ENCODE measurements around the gene LRP1B.

LRP1B gene

DNA sequence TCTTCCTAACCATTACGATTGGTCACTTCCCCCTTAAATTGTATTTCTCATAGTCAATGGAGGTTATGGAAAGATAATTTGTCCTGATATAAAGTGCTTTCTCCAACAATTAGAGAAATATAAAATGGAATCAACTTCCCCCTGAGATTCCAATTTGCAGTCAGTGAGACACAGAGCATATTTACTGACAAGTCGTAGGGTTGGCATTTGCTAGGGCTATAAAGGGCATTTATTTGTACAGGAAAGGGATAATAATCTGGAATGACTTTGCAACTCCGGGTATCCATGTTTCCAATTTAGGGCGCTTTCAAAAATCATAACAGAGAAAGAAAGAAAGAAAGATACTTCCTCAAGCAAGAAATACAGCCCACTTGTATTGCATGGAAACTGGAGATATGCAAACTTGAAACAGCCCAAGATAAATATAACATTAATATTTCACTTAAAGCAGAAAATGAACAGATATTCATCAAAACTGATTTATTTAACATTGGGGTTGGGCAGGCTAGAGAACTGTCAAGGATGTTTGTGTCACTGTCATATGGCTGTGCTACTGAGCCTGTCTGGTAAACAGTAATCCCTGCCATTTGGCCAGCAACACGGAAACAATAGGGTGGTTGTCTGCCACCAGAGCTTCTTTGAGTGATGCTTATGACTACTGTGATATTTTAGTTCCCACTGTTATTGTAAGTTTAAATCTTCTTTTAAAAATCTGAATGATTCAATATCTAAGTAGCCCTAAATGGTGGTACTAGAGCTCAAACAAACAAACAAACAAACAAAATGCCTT lies 621.8 kb downstream of the LRP1B start:
- Histone ChIP-seq H4K5ac (ENCODE audit: low read length) (no peak overlapping the region), H4K8ac (ENCODE audit: low read depth, low read length) (no peak overlapping the region), H2BK5ac (ENCODE audit: low read length) (no peak overlapping the region), H3K9ac (ENCODE audit: low read length) (no peak overlapping the region), H3K56ac (ENCODE audit: low read length) (no peak overlapping the region), H3K79me1 (ENCODE audit: low read length) (no peaks in the 10 kb centered on the region), H3K79me2 (ENCODE audit: control insufficient read depth, insufficient read depth, low read length) (no peaks in the 10 kb centered on the region), H3K27me3 (ENCODE audit: insufficient read depth, low read length, poor library complexity) (no peaks in the 10 kb centered on the region), H3K4me3 (ENCODE audit: low read length) (no peak overlapping the region), H3K18ac (ENCODE audit: low read length) (no peak overlapping the region), H3K4me1 (ENCODE audit: control insufficient read depth, low read depth, low read length) (no peaks in the 10 kb centered on the region), H2AK5ac (ENCODE audit: low read length) (no peak overlapping the region), H2BK15ac (replicated peaks; ENCODE audit: low read depth) (no peak overlapping the region), H2BK120ac (ENCODE audit: low read depth, low read length) (no peak overlapping the region), H3K23ac (ENCODE audit: low read length) (no peak overlapping the region), H3K4me2 (ENCODE audit: low read length) (no peak overlapping the region), H3K4ac (ENCODE audit: low read depth, low read length) (no peak overlapping the region), H3K36me3 (ENCODE audit: control insufficient read depth, insufficient read depth, low read length) (no peaks in the 10 kb centered on the region), H3K27ac (ENCODE audit: low read depth, low read length) (no peak overlapping the region)
- DNase-seq = no peak
- no CpG with 5 or more reads among the region's 5 CpGs for WGBS (ENCODE audit: extremely low coverage, insufficient coverage, low lambda C conversion rate)

DNA sequence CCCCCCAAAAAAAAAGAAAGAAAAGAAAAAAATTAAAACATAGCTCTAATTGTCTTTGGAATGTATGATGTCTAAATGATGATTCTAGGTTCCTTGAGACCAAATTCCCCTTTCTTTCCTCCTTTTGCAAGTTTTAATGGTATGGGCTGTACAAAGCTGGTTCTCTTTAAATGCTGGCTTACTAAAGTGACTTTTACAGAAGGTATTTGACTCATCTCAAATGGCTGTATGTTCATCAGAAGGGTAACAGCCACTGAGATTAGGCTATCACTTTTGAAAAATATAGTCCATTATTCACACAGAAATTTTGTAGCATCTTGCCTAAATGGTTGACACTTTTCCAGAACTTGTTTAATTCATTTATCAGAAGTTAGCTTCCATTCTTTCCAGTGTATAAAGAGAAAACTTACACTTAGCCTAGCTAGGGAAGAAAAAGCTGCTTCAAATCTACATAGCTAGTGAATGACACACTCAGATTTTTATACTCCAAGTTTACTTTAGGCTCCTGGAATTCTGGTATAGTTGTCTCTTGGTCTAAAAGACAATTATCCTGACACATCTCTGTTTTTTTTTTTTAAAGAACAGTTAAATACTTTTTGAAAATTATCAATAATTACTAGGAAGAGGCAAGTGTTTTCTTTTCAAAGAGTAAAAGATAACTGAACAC lies 622.6 kb downstream of the LRP1B start:
- Histone ChIP-seq H2AK5ac (ENCODE audit: low read length) (no peak overlapping the region), H3K4me3 (ENCODE audit: low read length) (no peak overlapping the region), H3K4me1 (ENCODE audit: control insufficient read depth, low read depth, low read length) (no peaks in the 10 kb centered on the region), H2BK120ac (ENCODE audit: low read depth, low read length) (no peak overlapping the region), H3K79me1 (ENCODE audit: low read length) (no peaks in the 10 kb centered on the region), H2BK5ac (ENCODE audit: low read length) (no peak overlapping the region), H3K36me3 (ENCODE audit: control insufficient read depth, insufficient read depth, low read length) (no peaks in the 10 kb centered on the region), H4K8ac (ENCODE audit: low read depth, low read length) (no peak overlapping the region), H3K9ac (ENCODE audit: low read length) (no peak overlapping the region), H3K79me2 (ENCODE audit: control insufficient read depth, insufficient read depth, low read length) (no peaks in the 10 kb centered on the region), H3K23ac (ENCODE audit: low read length) (no peak overlapping the region), H3K4me2 (ENCODE audit: low read length) (no peak overlapping the region), H3K18ac (ENCODE audit: low read length) (no peak overlapping the region), H3K27me3 (ENCODE audit: insufficient read depth, low read length, poor library complexity) (no peaks in the 10 kb centered on the region), H2BK15ac (replicated peaks; ENCODE audit: low read depth) (no peak overlapping the region), H4K5ac (ENCODE audit: low read length) (no peak overlapping the region), H3K4ac (ENCODE audit: low read depth, low read length) (no peak overlapping the region), H3K56ac (ENCODE audit: low read length) (no peak overlapping the region), H3K27ac (ENCODE audit: low read depth, low read length) (no peak overlapping the region)
- no peak for DNase-seq

DNA sequence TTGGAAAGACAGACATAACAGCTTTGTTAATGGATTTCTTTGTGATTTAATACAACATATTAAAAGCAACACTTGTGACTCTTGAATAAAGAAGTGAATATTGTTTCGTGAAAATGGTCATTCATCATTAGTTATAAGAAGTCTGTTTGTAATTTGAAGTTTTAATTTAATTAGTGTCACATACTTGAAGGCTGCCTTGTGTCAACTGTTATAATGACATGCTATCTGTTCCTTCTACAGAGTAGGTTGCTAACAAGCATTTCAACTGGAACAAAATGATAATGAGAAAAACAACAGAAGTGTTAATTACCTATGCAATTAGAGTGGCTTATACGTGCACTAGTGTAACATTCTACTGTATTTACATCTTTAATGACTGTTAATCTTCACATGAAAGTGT lies 624.7 kb downstream of the LRP1B start:
- H3K56ac ChIP-seq (ENCODE audit: low read length) = no peak overlapping the region
- no peak overlapping the region for H4K5ac ChIP-seq (ENCODE audit: low read length)
- H3K9ac ChIP-seq (ENCODE audit: low read length) = no peak overlapping the region
- no peak overlapping the region for H3K18ac ChIP-seq (ENCODE audit: low read length)
- no peak overlapping the region for H3K4me3 ChIP-seq (ENCODE audit: low read length)
- H2BK15ac ChIP-seq (replicated peaks; ENCODE audit: low read depth) = no peak overlapping the region
- no peak overlapping the region for H2BK5ac ChIP-seq (ENCODE audit: low read length)
- H3K79me1 ChIP-seq (ENCODE audit: low read length) = no peaks in the 10 kb centered on the region
- WGBS (ENCODE audit: extremely low coverage, insufficient coverage, low lambda C conversion rate) = 100% methylated on average over 1 of the region's 2 CpGs
- H4K8ac ChIP-seq (ENCODE audit: low read depth, low read length) = no peak overlapping the region
- no peak overlapping the region for H3K27ac ChIP-seq (ENCODE audit: low read depth, low read length)
- H3K36me3 ChIP-seq (ENCODE audit: control insufficient read depth, insufficient read depth, low read length) = no peaks in the 10 kb centered on the region
- no peak overlapping the region for H2AK5ac ChIP-seq (ENCODE audit: low read length)
- DNase-seq = peak; percentile 4
- no peaks in the 10 kb centered on the region for H3K4me1 ChIP-seq (ENCODE audit: control insufficient read depth, low read depth, low read length)
- H3K4ac ChIP-seq (ENCODE audit: low read depth, low read length) = no peak overlapping the region
- no peak overlapping the region for H3K23ac ChIP-seq (ENCODE audit: low read length)
- no peaks in the 10 kb centered on the region for H3K79me2 ChIP-seq (ENCODE audit: control insufficient read depth, insufficient read depth, low read length)
- H3K27me3 ChIP-seq (ENCODE audit: insufficient read depth, low read length, poor library complexity) = no peaks in the 10 kb centered on the region
- H2BK120ac ChIP-seq (ENCODE audit: low read depth, low read length) = no peak overlapping the region
- H3K4me2 ChIP-seq (ENCODE audit: low read length) = no peak overlapping the region

DNA sequence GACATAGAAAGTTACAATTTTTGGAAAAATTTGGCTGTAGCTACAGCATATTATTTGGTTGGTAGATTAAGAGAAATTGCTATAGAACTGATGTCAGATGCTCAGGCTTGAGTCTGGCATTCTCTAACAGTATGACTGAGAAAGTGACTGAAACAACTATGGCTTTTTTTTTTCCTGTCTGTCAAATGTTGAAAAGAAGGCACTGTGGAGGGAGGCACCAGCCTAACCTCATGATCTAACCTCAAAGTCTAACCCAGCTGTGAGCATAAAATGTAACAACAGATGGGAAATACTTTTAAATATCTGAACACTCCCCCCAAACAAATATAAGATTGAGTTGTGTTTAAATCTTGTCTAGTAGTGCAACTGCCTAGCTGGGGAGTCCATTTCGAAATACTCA lies 629.1 kb downstream of the LRP1B start:
- Histone ChIP-seq H2BK5ac (ENCODE audit: low read length) (no peak overlapping the region), H3K4me1 (ENCODE audit: control insufficient read depth, low read depth, low read length) (no peaks in the 10 kb centered on the region), H4K5ac (ENCODE audit: low read length) (no peak overlapping the region), H2BK120ac (ENCODE audit: low read depth, low read length) (no peak overlapping the region), H3K27ac (ENCODE audit: low read depth, low read length) (no peak overlapping the region), H3K27me3 (ENCODE audit: insufficient read depth, low read length, poor library complexity) (no peaks in the 10 kb centered on the region), H3K9ac (ENCODE audit: low read length) (no peak overlapping the region), H3K56ac (ENCODE audit: low read length) (no peak overlapping the region), H2AK5ac (ENCODE audit: low read length) (no peak overlapping the region), H3K79me2 (ENCODE audit: control insufficient read depth, insufficient read depth, low read length) (no peaks in the 10 kb centered on the region), H4K8ac (ENCODE audit: low read depth, low read length) (no peak overlapping the region), H3K4ac (ENCODE audit: low read depth, low read length) (no peak overlapping the region), H3K36me3 (ENCODE audit: control insufficient read depth, insufficient read depth, low read length) (no peaks in the 10 kb centered on the region), H3K18ac (ENCODE audit: low read length) (no peak overlapping the region), H3K79me1 (ENCODE audit: low read length) (no peaks in the 10 kb centered on the region), H2BK15ac (replicated peaks; ENCODE audit: low read depth) (no peak overlapping the region), H3K23ac (ENCODE audit: low read length) (no peak overlapping the region), H3K4me2 (ENCODE audit: low read length) (no peak overlapping the region), H3K4me3 (ENCODE audit: low read length) (no peak overlapping the region)
- no peak for DNase-seq
- WGBS (ENCODE audit: extremely low coverage, insufficient coverage, low lambda C conversion rate) = no CpG with 5 or more reads among the region's 1 CpG

DNA sequence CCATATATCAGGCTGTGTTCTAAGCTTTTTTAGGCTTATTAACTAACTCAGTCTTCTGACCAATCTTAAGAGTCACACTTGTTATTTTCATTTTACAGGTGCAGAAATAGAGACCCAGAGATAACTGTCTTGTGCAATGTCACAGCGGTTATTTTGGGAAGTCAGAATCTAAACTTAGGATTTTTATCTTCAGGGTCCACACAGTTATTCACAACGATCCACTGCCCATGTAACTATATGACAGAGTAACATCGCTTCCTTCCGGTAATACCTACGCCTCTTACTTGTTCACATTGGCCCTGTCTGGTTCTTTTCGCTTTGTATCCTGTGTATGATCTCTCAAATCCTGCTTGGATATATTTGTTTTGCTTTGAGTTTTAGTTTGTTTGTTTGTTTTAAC lies 631.7 kb downstream of the LRP1B start:
- no peak overlapping the region for H3K4me2 ChIP-seq (ENCODE audit: low read length)
- H4K8ac ChIP-seq (ENCODE audit: low read depth, low read length) = no peak overlapping the region
- H3K4me3 ChIP-seq (ENCODE audit: low read length) = no peak overlapping the region
- H3K4ac ChIP-seq (ENCODE audit: low read depth, low read length) = no peak overlapping the region
- no peak for DNase-seq
- H3K79me1 ChIP-seq (ENCODE audit: low read length) = no peaks in the 10 kb centered on the region
- H2BK5ac ChIP-seq (ENCODE audit: low read length) = no peak overlapping the region
- no peaks in the 10 kb centered on the region for H3K4me1 ChIP-seq (ENCODE audit: control insufficient read depth, low read depth, low read length)
- H2BK120ac ChIP-seq (ENCODE audit: low read depth, low read length) = no peak overlapping the region
- no peak overlapping the region for H2BK15ac ChIP-seq (replicated peaks; ENCODE audit: low read depth)
- no peak overlapping the region for H3K56ac ChIP-seq (ENCODE audit: low read length)
- H2AK5ac ChIP-seq (ENCODE audit: low read length) = no peak overlapping the region
- H3K9ac ChIP-seq (ENCODE audit: low read length) = no peak overlapping the region
- H3K18ac ChIP-seq (ENCODE audit: low read length) = no peak overlapping the region
- H3K36me3 ChIP-seq (ENCODE audit: control insufficient read depth, insufficient read depth, low read length) = no peaks in the 10 kb centered on the region
- WGBS (ENCODE audit: extremely low coverage, insufficient coverage, low lambda C conversion rate) = no CpG with 5 or more reads among the region's 6 CpGs
- no peak overlapping the region for H3K27ac ChIP-seq (ENCODE audit: low read depth, low read length)
- H3K79me2 ChIP-seq (ENCODE audit: control insufficient read depth, insufficient read depth, low read length) = no peaks in the 10 kb centered on the region
- no peak overlapping the region for H4K5ac ChIP-seq (ENCODE audit: low read length)
- H3K27me3 ChIP-seq (ENCODE audit: insufficient read depth, low read length, poor library complexity) = no peaks in the 10 kb centered on the region
- H3K23ac ChIP-seq (ENCODE audit: low read length) = no peak overlapping the region

DNA sequence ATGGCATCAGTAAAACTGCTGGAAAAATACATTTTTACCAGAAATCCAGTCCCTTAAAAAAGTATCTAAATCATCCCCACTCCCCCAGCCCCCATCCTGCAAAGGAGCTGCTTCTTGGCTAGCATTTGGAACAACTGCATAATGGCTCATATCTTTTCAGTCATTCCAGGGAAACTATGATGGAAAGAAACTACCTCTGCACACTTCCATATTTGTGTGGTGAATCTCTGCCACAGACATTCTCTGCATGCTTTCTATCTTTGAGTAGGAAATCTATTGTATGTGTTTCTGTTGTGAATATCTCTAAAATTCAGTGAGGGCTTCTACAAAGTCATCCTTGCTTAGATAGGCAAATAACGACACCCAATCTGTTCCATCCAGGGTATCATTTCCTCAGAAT lies 632.3 kb downstream of the LRP1B start:
- Histone ChIP-seq H2BK15ac (replicated peaks; ENCODE audit: low read depth) (no peak overlapping the region), H3K9ac (ENCODE audit: low read length) (no peak overlapping the region), H2BK5ac (ENCODE audit: low read length) (no peak overlapping the region), H3K79me1 (ENCODE audit: low read length) (no peaks in the 10 kb centered on the region), H2BK120ac (ENCODE audit: low read depth, low read length) (no peak overlapping the region), H3K36me3 (ENCODE audit: control insufficient read depth, insufficient read depth, low read length) (no peaks in the 10 kb centered on the region), H3K4ac (ENCODE audit: low read depth, low read length) (no peak overlapping the region), H2AK5ac (ENCODE audit: low read length) (no peak overlapping the region), H3K18ac (ENCODE audit: low read length) (no peak overlapping the region), H3K56ac (ENCODE audit: low read length) (no peak overlapping the region), H3K27ac (ENCODE audit: low read depth, low read length) (no peak overlapping the region), H3K4me3 (ENCODE audit: low read length) (no peak overlapping the region), H3K27me3 (ENCODE audit: insufficient read depth, low read length, poor library complexity) (no peaks in the 10 kb centered on the region), H3K4me2 (ENCODE audit: low read length) (no peak overlapping the region), H4K5ac (ENCODE audit: low read length) (no peak overlapping the region), H3K23ac (ENCODE audit: low read length) (no peak overlapping the region), H3K79me2 (ENCODE audit: control insufficient read depth, insufficient read depth, low read length) (no peaks in the 10 kb centered on the region), H3K4me1 (ENCODE audit: control insufficient read depth, low read depth, low read length) (no peaks in the 10 kb centered on the region), H4K8ac (ENCODE audit: low read depth, low read length) (no peak overlapping the region)
- no peak for DNase-seq
- no CpG with 5 or more reads among the region's 1 CpG for WGBS (ENCODE audit: extremely low coverage, insufficient coverage, low lambda C conversion rate)
